OCI-LY1 (cell line): ENCODE results near the gene DENND1A.

Source experiments
- EZH2 ChIP-seq: fragments of 200-600 bp; sonication (generic), shearing (Covaris generic); IDR thresholded peaks from 2 replicates; pipeline ENCODE4 v1.8.0; 2017; ENCODE audit warnings: borderline replicate concordance, mixed run types, mild to moderate bottlenecking, antibody characterized with exemption, low read length, moderate library complexity, mixed read lengths
- TF ChIP-seq, protein P1 (sequence below): fragments of 200-600 bp; sonication (generic), shearing (Covaris generic); IDR thresholded peaks from 2 replicates; pipeline ENCODE4 v1.5.1; 2017; ENCODE audit warnings: mild to moderate bottlenecking, antibody characterized with exemption, low read length, moderate library complexity, mixed read lengths

DNA sequence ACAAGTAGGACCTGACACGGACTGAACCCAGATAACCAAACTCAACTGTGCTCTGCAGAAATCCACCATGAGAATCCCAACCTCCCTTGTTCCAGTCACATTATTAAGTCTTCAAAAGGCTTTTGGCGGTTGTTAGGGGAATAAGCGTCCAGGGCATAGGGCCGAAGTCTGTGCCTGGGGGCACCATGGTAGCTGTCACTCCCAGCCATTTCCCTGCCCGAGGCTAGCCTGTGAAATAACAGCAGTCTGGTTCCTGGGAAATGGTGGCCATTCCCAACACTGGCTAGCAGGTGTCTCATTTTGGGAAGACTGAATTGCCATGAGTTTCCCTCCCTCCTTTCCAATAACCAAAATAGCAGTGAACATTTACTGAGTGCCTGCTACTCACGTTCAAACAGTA, 451.8 kb downstream of the DENND1A start:
- TF ChIP-seq EZH2 = no peak
- TF ChIP-seq, protein P1, sequence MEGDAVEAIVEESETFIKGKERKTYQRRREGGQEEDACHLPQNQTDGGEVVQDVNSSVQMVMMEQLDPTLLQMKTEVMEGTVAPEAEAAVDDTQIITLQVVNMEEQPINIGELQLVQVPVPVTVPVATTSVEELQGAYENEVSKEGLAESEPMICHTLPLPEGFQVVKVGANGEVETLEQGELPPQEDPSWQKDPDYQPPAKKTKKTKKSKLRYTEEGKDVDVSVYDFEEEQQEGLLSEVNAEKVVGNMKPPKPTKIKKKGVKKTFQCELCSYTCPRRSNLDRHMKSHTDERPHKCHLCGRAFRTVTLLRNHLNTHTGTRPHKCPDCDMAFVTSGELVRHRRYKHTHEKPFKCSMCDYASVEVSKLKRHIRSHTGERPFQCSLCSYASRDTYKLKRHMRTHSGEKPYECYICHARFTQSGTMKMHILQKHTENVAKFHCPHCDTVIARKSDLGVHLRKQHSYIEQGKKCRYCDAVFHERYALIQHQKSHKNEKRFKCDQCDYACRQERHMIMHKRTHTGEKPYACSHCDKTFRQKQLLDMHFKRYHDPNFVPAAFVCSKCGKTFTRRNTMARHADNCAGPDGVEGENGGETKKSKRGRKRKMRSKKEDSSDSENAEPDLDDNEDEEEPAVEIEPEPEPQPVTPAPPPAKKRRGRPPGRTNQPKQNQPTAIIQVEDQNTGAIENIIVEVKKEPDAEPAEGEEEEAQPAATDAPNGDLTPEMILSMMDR = no peak
